ENCODE measurements around the gene GLRA2.

GLRA2 gene

DNA sequence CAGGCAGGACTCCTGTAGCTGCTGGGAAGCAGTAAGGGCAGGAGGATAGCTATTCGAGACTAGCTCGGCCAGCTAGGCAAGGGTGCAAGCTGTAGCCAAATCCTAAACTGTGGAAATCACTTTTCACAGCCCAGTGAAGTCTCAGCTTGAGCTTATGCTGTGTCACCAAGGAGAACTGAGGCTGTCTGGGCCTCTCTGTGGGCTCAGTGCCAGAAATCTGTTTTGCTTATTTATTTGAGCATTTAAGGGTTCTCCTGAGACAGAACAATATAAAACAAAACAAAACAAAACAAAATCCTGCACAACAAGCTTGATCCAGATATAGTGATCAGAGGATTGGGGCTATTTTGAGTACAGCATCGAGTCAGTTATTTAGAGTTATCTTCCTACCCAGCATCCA is 246.1 kb downstream of the GLRA2 start:
- in situ Hi-C loops (cut with HindIII; ENCODE audit: low pct_ligation_motif_present, low sequenced_read_pairs): no loop called here
- DNase-seq: no peak
- no peaks in the 10 kb centered on the region for H3K36me3 ChIP-seq (replicated peaks)
- no peak overlapping the region for H3K4me3 ChIP-seq (ENCODE audit: low read depth, low read length)
- TF ChIP-seq, protein P1, sequence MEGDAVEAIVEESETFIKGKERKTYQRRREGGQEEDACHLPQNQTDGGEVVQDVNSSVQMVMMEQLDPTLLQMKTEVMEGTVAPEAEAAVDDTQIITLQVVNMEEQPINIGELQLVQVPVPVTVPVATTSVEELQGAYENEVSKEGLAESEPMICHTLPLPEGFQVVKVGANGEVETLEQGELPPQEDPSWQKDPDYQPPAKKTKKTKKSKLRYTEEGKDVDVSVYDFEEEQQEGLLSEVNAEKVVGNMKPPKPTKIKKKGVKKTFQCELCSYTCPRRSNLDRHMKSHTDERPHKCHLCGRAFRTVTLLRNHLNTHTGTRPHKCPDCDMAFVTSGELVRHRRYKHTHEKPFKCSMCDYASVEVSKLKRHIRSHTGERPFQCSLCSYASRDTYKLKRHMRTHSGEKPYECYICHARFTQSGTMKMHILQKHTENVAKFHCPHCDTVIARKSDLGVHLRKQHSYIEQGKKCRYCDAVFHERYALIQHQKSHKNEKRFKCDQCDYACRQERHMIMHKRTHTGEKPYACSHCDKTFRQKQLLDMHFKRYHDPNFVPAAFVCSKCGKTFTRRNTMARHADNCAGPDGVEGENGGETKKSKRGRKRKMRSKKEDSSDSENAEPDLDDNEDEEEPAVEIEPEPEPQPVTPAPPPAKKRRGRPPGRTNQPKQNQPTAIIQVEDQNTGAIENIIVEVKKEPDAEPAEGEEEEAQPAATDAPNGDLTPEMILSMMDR (IDR thresholded peaks at IDR 0.05; ENCODE audit: low read depth, low read length, missing control alignments): no peak
- no peaks in the 10 kb centered on the region for H3K27me3 ChIP-seq (replicated peaks)
- no peak overlapping the region for H3K27ac ChIP-seq

DNA sequence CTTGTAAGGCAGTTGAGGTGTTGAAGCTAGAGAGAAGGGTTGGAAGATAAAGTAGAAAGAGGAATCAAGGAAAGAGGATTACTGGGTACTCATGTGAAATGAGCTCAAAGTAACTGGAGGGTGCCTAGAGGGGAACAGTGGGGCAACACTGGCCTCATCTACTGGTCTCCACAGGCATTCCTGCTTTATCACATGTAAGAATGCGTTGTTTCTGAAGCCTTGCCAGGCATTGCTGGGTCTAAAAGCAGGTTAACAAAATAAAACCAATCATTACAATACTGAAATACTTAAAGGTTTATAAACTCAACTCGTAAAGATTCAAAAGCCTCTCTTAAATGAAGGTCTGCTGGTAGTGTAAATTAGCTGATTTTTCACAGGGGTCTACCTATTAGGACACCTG is 247.6 kb downstream of the GLRA2 start:
- Histone ChIP-seq H3K27ac (no peak overlapping the region), H3K27me3 (replicated peaks) (no peaks in the 10 kb centered on the region), H3K36me3 (replicated peaks) (no peaks in the 10 kb centered on the region), H3K4me3 (ENCODE audit: low read depth, low read length) (no peak overlapping the region)
- DNase-seq: peak; percentile 18
- TF ChIP-seq, protein P1 (IDR thresholded peaks at IDR 0.05; ENCODE audit: low read depth, low read length, missing control alignments): no peak
- in situ Hi-C loops (cut with HindIII; ENCODE audit: low pct_ligation_motif_present, low sequenced_read_pairs): no loop called here

DNA sequence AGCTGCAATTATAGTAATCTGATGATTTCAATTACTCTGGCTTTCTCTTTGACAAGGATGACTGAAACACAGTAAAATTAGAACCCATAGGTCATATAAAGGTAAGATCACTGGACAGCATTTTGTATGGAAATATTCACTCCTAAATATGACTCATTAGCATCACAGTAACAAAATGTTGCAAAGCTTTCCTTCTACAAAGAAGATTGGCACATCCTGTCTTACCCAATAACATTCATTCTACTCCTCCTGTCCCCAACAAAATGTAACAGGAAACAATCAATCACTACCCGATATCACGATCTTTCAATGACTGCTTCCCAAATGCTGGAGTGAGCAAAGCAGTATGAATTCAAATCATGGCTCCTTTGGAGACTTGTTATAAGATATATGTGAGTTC is 248.2 kb downstream of the GLRA2 start:
- Histone ChIP-seq H3K27me3 (replicated peaks) (no peaks in the 10 kb centered on the region), H3K36me3 (replicated peaks) (no peaks in the 10 kb centered on the region), H3K4me3 (ENCODE audit: low read depth, low read length) (no peak overlapping the region), H3K27ac (no peak overlapping the region)
- in situ Hi-C loops (cut with HindIII; ENCODE audit: low pct_ligation_motif_present, low sequenced_read_pairs): no loop called here
- TF ChIP-seq, protein P1 (IDR thresholded peaks at IDR 0.05; ENCODE audit: low read depth, low read length, missing control alignments): no peak
- no peak for DNase-seq

DNA sequence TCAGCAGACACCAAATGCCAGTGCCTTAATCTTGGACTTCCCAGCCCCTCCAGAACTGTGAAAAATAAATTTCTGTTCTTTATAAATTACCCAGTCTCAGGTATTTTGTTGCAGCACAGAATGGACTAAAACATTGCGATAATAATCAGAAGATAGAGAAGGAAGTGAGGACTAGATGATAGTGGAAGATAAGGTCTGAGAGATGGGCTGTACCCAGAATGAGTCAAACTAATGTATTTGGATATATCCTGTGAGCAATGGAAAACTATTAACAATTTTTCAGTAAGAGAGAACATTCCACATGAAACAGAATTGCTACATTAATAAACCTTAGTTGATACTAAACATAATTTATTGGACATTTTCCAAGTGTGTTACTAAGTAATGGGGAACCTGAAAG is 250.2 kb downstream of the GLRA2 start:
- TF ChIP-seq, protein P1 (IDR thresholded peaks at IDR 0.05; ENCODE audit: low read depth, low read length, missing control alignments): no peak

More for the DNA sequence above, 250.2 kb downstream of the GLRA2 start:
- H3K27ac ChIP-seq: no peak overlapping the region
- no peaks in the 10 kb centered on the region for H3K36me3 ChIP-seq (replicated peaks)
- H3K27me3 ChIP-seq (replicated peaks): no peaks in the 10 kb centered on the region
- no peak for DNase-seq
- in situ Hi-C loops (cut with HindIII; ENCODE audit: low pct_ligation_motif_present, low sequenced_read_pairs): no loop called here
- no peak overlapping the region for H3K4me3 ChIP-seq (ENCODE audit: low read depth, low read length)

Measured in brain microvascular endothelial cell (primary cell).